HL-60 (cell line): ENCODE measurements around the gene RPS6KC1.

ENCODE experiments used
- GABPA ChIP-seq: IDR thresholded peaks from 2 replicates; pipeline ENCODE4 v1.6.1; 2012; ENCODE audit warnings: low read depth
- POLR2AphosphoS5 ChIP-seq: IDR thresholded peaks from 2 replicates; pipeline ENCODE4 v1.6.1; 2012; ENCODE audit warnings: low read depth
- SPI1 ChIP-seq: IDR thresholded peaks from 2 replicates; pipeline ENCODE4 v1.6.1; 2012; ENCODE audit warnings: low read depth, mild to moderate bottlenecking, borderline replicate concordance
- TF ChIP-seq, protein P1 (sequence below): IDR thresholded peaks from one replicate; pipeline ENCODE4 v1.5.1; 2011; ENCODE audit warnings: low read length, control low read depth, inconsistent platforms; ENCODE audit not compliant: insufficient read depth
- TF ChIP-seq, protein P2 (sequence below): IDR thresholded peaks from 2 replicates; pipeline ENCODE4 v1.6.1; 2012; ENCODE audit warnings: low read depth; ENCODE audit not compliant: insufficient replicate concordance

DNA sequence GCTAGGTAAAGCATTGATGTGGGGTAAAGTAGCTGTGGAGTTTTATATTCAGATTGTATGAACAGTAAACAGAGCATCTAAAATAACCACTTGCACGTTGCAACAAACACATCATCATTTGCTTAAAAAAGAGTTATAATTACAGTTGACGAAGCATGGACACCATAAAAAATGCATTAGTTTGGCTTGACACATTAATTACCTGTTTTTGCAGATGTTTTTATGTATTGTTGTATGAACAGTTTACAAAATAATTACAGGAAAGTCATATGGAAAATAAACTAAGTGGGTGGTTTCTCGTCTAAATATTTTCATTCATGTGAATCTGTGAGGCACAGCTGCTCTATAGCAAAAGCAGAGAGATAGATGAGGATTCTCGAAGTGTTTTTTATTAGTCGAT is 108.3 kb downstream of the RPS6KC1 start:
- TF ChIP-seq, protein P1, sequence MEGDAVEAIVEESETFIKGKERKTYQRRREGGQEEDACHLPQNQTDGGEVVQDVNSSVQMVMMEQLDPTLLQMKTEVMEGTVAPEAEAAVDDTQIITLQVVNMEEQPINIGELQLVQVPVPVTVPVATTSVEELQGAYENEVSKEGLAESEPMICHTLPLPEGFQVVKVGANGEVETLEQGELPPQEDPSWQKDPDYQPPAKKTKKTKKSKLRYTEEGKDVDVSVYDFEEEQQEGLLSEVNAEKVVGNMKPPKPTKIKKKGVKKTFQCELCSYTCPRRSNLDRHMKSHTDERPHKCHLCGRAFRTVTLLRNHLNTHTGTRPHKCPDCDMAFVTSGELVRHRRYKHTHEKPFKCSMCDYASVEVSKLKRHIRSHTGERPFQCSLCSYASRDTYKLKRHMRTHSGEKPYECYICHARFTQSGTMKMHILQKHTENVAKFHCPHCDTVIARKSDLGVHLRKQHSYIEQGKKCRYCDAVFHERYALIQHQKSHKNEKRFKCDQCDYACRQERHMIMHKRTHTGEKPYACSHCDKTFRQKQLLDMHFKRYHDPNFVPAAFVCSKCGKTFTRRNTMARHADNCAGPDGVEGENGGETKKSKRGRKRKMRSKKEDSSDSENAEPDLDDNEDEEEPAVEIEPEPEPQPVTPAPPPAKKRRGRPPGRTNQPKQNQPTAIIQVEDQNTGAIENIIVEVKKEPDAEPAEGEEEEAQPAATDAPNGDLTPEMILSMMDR: no peak
- TF ChIP-seq SPI1 (no peak), POLR2AphosphoS5 (no peak), GABPA (no peak)
- TF ChIP-seq, protein P2, sequence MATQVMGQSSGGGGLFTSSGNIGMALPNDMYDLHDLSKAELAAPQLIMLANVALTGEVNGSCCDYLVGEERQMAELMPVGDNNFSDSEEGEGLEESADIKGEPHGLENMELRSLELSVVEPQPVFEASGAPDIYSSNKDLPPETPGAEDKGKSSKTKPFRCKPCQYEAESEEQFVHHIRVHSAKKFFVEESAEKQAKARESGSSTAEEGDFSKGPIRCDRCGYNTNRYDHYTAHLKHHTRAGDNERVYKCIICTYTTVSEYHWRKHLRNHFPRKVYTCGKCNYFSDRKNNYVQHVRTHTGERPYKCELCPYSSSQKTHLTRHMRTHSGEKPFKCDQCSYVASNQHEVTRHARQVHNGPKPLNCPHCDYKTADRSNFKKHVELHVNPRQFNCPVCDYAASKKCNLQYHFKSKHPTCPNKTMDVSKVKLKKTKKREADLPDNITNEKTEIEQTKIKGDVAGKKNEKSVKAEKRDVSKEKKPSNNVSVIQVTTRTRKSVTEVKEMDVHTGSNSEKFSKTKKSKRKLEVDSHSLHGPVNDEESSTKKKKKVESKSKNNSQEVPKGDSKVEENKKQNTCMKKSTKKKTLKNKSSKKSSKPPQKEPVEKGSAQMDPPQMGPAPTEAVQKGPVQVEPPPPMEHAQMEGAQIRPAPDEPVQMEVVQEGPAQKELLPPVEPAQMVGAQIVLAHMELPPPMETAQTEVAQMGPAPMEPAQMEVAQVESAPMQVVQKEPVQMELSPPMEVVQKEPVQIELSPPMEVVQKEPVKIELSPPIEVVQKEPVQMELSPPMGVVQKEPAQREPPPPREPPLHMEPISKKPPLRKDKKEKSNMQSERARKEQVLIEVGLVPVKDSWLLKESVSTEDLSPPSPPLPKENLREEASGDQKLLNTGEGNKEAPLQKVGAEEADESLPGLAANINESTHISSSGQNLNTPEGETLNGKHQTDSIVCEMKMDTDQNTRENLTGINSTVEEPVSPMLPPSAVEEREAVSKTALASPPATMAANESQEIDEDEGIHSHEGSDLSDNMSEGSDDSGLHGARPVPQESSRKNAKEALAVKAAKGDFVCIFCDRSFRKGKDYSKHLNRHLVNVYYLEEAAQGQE: no peak
